BLaER1 (cell line): ENCODE data around the gene MAML3.

Experiments used
- H3K27ac ChIP-seq: shearing (Covaris generic); formaldehyde crosslinking; 2 replicates; pipeline ENCODE4 v1.8.1; 2022
- H3K27me3 ChIP-seq: shearing (Covaris generic); formaldehyde crosslinking; 2 replicates; pipeline ENCODE4 v1.8.1; 2022
- H3K36me3 ChIP-seq: shearing (Covaris generic); formaldehyde crosslinking; 2 replicates; pipeline ENCODE4 v1.8.1; 2022
- H3K4me1 ChIP-seq: shearing (Covaris generic); formaldehyde crosslinking; 2 replicates; pipeline ENCODE4 v1.8.1; 2022
- H3K4me2 ChIP-seq: shearing (Covaris generic); formaldehyde crosslinking; 2 replicates; pipeline ENCODE4 v1.8.1; 2022
- H3K4me3 ChIP-seq: shearing (Covaris generic); formaldehyde crosslinking; 2 replicates; pipeline ENCODE4 v1.8.1; 2022
- H3K9ac ChIP-seq: shearing (Covaris generic); formaldehyde crosslinking; 2 replicates; pipeline ENCODE4 v1.8.1; 2022
- H3K9me3 ChIP-seq: shearing (Covaris generic); formaldehyde crosslinking; 2 replicates; pipeline ENCODE4 v1.8.1; 2022
- H4K20me1 ChIP-seq: shearing (Covaris generic); formaldehyde crosslinking; 2 replicates; pipeline ENCODE4 v1.8.1; 2022
- Cebpa-rat ChIP-seq: shearing (Covaris generic); IDR thresholded peaks from 2 replicates; pipeline ENCODE4 v1.8.1; 2022

Gene MAML3

DNA sequence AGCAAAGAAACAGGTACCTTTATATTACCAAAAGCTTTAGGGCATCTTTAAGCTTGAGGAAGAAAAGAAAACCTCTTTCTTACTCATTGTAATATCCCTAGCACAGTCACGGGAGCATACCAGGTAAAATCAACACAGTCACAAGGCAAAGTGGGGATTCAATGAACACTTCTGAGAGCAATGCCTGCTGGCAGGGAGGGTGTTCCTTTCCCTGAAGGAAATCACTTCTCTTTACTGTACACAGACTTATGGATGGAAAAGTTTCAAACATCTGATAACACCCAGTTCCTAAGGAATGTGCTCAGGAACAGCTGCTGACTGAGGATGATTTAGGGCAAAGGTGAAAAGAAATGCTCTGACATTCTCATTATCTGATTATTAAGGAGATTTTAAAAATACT is 94.8 kb downstream of the MAML3 start:
- H3K36me3 ChIP-seq = no peaks in the 10 kb centered on the region
- H3K27ac ChIP-seq = no peak overlapping the region
- H3K9me3 ChIP-seq = no peaks in the 10 kb centered on the region
- H3K4me1 ChIP-seq = peaks cover 59% of the 10 kb centered on the region
- H4K20me1 ChIP-seq = no peaks in the 10 kb centered on the region
- no peak overlapping the region for H3K4me2 ChIP-seq
- H3K9ac ChIP-seq = no peak overlapping the region
- no peak for TF ChIP-seq Cebpa-rat
- no peak overlapping the region for H3K4me3 ChIP-seq
- no peaks in the 10 kb centered on the region for H3K27me3 ChIP-seq

DNA sequence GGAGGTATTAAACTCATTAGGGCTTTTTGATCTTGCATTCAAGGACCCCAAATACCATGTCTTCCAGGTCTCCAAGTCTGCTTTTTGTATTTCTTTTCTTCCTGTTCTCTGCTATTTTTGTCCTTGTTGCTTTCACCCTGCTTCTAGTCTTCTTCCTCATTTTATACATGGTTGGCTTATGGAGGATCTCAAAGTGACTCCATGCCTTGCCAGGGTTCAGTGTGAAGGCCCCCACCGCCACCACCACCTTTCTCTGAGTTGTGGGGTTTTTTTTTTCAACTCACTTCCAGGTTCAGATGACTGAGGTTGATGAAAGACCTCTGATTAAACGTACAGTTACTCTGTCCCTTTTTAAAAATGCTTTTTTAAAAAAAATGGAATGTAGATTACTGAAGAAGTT is 96.3 kb downstream of the MAML3 start:
- Histone ChIP-seq H3K36me3 (no peaks in the 10 kb centered on the region), H4K20me1 (no peaks in the 10 kb centered on the region), H3K9ac (no peak overlapping the region), H3K4me3 (no peak overlapping the region), H3K4me2 (peak overlapping the region; percentile 64), H3K27me3 (no peaks in the 10 kb centered on the region), H3K27ac (peak overlapping the region; percentile 31), H3K9me3 (no peaks in the 10 kb centered on the region), H3K4me1 (peaks cover 73% of the 10 kb centered on the region)
- no peak for TF ChIP-seq Cebpa-rat

DNA sequence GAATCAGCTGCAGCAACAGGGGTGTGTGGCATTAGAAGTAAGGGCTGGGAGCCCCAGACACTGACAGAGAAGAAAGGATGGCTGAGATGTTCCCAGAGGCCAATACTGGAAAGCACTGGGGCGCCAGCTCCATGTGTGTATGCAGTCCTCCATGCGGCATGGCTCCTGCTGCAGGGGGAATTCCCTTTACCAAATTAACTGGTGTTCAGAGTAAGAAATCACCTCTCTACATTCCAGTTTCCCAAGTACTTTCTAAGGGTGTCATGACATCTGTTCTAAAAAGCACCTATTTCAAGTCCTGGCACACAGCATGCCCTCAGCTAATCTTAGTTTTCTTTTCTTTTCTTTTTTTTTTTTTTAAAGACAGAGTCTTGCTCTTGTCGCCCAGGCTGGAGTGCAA is 98.0 kb downstream of the MAML3 start:
- H3K27ac ChIP-seq = no peak overlapping the region
- no peak overlapping the region for H3K4me3 ChIP-seq
- H3K9me3 ChIP-seq = no peaks in the 10 kb centered on the region
- TF ChIP-seq Cebpa-rat = no peak
- peaks cover 73% of the 10 kb centered on the region for H3K4me1 ChIP-seq
- no peak overlapping the region for H3K9ac ChIP-seq
- H4K20me1 ChIP-seq = no peaks in the 10 kb centered on the region
- no peaks in the 10 kb centered on the region for H3K27me3 ChIP-seq
- H3K4me2 ChIP-seq = no peak overlapping the region; the same call in 1 of the 2 replicates
- H3K36me3 ChIP-seq = no peaks in the 10 kb centered on the region

DNA sequence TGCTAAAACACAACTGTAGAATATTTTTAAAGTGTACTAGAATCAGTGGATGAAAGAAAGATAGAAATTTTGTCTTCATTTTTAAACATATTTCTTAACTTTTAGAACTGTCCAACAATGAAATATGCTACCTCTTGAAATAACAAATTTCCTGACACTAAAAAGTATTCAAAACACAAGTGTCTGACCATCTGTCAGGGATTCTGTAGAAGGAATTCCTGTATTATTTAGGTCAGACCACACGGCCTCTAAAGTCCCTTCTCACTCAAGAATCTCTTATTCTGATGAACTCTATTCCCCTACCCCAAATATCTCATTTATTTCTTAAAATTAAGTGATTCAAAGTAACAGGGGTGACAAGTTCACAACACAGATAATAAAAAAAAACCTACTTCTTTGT is 99.1 kb downstream of the MAML3 start:
- H3K27ac ChIP-seq = no peak overlapping the region
- peaks cover 84% of the 10 kb centered on the region for H3K4me1 ChIP-seq
- H3K4me3 ChIP-seq = no peak overlapping the region
- peak overlapping the region; percentile 78 for H3K4me2 ChIP-seq
- no peaks in the 10 kb centered on the region for H3K36me3 ChIP-seq
- no peak for TF ChIP-seq Cebpa-rat
- H3K27me3 ChIP-seq = no peaks in the 10 kb centered on the region
- no peaks in the 10 kb centered on the region for H4K20me1 ChIP-seq
- H3K9ac ChIP-seq = no peak overlapping the region
- H3K9me3 ChIP-seq = no peaks in the 10 kb centered on the region

DNA sequence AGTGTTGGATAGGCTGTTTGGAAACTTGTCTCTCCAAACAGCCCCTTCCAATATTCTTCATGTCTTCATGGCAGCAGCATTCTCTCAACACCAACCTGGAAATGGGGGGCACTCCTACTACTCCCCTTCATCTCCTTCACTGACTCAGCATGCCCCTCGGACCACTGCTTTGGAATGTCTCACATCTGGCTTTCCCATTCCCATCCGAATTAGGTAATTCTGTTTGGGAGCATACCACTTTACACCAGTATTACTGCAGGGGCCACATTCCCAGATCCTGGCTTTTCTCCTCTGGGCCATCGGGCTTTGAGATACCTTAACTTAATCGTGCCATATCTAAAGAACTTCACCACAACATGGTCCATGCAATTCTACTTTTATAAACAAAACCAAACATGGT is 100.8 kb downstream of the MAML3 start:
- Histone ChIP-seq H4K20me1 (no peaks in the 10 kb centered on the region), H3K4me1 (peaks cover 91% of the 10 kb centered on the region), H3K4me3 (no peak overlapping the region), H3K27ac (no peak overlapping the region), H3K4me2 (peak overlapping the region; percentile 78), H3K9me3 (no peaks in the 10 kb centered on the region), H3K9ac (no peak overlapping the region), H3K36me3 (no peaks in the 10 kb centered on the region), H3K27me3 (no peaks in the 10 kb centered on the region)
- no peak for TF ChIP-seq Cebpa-rat

DNA sequence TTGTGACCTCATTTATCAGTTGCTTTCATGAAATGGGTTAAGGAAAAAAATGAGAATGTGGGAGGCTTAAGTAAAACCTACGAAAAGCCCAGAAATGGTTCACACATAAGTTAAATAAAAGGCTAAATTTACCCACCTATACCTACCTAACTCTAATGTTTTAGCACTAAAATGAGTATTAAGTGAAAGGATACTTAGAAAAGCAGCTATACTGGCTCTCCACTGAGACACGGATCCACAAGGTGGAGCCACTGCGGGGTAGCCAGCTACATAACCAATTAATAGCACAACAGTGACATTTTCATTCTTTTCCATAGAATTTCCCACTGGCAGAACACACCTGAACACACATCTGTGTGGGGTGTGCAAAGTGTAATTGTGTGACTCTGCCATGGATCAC is 101.9 kb downstream of the MAML3 start:
- Histone ChIP-seq H3K27me3 (no peaks in the 10 kb centered on the region), H3K9me3 (no peaks in the 10 kb centered on the region), H3K4me3 (no peak overlapping the region), H3K27ac (no peak overlapping the region), H3K4me2 (no peak overlapping the region), H3K9ac (no peak overlapping the region), H3K4me1 (peaks cover 87% of the 10 kb centered on the region), H4K20me1 (no peaks in the 10 kb centered on the region), H3K36me3 (no peaks in the 10 kb centered on the region)
- no peak for TF ChIP-seq Cebpa-rat

DNA sequence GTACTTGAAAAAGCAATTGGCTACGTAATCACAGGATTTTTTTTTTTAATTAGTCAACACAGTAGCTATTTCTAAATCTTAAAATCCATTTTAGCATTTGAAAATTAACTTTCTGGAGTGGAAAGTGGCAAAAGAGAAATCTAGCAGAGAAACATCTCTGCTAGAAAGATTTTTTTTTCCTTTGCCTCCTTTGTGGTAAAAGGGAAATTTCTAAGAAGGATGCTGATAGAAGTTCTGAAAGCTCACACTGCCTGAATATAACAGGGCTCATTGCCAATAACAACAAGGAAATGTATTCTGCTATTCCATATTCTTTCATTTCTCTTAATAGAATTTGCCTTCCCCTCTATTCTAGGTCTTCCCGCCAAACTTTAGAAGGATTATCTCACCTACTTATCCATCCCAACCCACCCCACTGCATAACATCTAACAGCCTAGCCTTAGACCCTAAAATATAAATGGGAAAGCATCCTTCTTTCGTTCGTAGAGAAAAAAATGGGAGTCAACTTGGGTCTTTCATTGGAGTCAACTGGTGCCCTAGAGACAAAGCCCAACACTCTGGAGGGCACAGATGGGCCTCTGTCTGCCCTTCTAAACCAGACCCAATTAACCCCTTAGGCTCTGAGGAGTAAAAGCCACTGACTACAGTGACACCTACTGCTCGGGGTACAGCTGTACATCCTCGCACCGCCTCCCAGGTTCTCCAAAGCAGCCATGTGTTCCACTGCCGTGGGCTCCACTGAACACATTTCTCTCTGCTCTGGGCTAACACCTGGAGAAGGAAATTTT is 103.9 kb downstream of the MAML3 start:
- Histone ChIP-seq H3K36me3 (no peaks in the 10 kb centered on the region), H3K27ac (peak overlapping the region; percentile 50), H3K27me3 (no peaks in the 10 kb centered on the region), H4K20me1 (no peaks in the 10 kb centered on the region), H3K4me2 (peak overlapping the region; percentile 79), H3K4me1 (peaks cover 87% of the 10 kb centered on the region), H3K4me3 (peak overlapping the region; percentile 46; the same call in 1 of the 2 replicates), H3K9ac (peak overlapping the region; percentile 36), H3K9me3 (no peaks in the 10 kb centered on the region)
- TF ChIP-seq Cebpa-rat = no peak

DNA sequence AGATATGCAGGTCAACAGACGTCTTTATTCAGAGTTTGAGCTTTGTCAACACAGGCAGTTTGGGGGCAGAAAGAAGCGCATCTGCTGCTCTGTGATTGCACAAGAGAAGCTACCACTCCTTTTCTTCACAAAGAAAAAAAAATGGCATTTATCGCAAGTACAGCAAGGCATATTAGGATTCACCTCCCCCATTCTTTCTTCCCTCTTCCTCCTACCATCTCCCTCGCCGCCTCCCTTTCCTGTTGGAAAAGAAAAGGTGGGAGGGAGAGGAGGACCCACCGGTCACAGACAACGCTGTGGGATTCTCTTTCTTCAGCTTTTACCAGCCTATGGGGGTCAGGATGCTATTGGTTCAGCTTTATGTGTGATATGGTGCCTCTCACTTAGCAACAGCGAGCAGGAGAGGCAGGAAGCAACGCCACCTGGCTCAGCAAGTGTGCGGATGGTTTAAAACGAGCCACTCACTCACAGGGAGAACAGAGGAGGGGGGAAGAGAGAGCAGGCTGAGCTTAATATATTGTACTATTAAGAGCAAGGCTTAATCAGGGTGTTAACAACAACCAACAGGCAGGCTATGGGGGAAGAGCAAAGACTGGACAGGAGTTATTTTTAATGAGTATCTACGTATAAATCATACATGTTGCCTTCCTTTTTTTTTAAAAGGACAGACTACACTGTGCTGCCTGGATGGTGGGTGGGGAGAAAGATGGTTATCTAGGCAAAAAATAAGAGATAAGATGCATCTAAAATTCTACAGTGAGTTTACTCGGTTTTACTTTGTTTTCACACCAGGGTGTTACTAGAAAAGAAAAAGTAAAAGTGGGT is 104.7 kb downstream of the MAML3 start:
- H3K27me3 ChIP-seq = no peaks in the 10 kb centered on the region
- peak overlapping the region; percentile 36 for H3K9ac ChIP-seq
- peak overlapping the region; percentile 50 for H3K27ac ChIP-seq
- peaks cover 79% of the 10 kb centered on the region for H3K4me1 ChIP-seq
- H3K36me3 ChIP-seq = no peaks in the 10 kb centered on the region
- no peaks in the 10 kb centered on the region for H4K20me1 ChIP-seq
- TF ChIP-seq Cebpa-rat = peak; percentile 89
- H3K4me3 ChIP-seq = peak overlapping the region; percentile 46
- H3K9me3 ChIP-seq = no peaks in the 10 kb centered on the region
- peak overlapping the region; percentile 79 for H3K4me2 ChIP-seq

DNA sequence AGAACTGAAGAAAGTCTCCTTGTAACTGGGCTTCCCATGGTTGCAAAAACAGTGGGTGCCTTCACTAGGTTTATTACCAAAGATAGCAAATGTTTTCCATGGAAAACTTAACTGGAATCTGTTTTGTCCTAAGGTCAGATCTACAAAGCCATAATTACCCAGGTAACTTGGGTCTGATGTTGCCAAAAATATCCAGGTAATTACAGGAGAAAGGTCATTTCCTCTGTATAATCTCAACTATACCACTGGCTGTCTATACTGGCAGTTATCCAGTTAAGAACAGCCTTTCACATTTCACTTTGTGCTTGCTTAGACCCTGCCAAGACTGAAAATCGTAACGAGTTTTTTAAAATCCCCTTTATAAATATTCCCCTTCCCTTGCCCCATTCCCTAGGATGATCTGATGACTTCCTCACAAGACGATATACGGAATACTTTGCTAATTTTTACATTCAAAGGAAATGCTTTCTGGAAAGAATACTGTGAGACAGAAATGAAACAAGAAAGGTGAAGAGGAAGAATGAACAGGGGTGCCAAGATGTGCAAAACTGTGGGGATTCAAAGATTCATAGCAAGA is 105.5 kb downstream of the MAML3 start:
- Histone ChIP-seq H3K9me3 (no peaks in the 10 kb centered on the region), H3K36me3 (no peaks in the 10 kb centered on the region), H3K27me3 (no peaks in the 10 kb centered on the region), H3K27ac (peak overlapping the region; percentile 50), H4K20me1 (no peaks in the 10 kb centered on the region), H3K4me2 (peak overlapping the region; percentile 79), H3K4me3 (peak overlapping the region; percentile 46), H3K4me1 (peaks cover 72% of the 10 kb centered on the region), H3K9ac (no peak overlapping the region)
- TF ChIP-seq Cebpa-rat = no peak

DNA sequence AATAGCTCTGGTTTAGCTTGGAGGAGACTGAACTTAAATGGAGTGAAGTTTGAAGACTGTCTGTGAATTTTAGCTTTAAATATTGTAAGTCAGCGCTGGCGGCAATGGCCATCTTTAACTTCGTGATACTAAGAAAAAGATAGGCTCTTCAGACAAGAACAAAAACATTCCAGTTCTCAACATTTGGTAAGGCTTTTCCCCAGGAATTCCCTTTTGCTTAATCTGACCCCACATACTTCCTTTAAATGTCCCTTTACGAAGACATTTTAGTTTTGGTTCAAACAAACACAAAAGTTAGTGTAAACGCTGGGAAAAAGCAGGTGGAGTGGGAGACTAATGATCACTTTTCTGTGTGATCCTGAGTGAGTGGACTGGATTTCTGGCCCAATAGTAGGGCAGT is 106.2 kb downstream of the MAML3 start:
- no peak overlapping the region for H3K9ac ChIP-seq
- H3K27ac ChIP-seq = no peak overlapping the region
- no peaks in the 10 kb centered on the region for H3K9me3 ChIP-seq
- no peak overlapping the region for H3K4me3 ChIP-seq
- no peak for TF ChIP-seq Cebpa-rat
- H3K36me3 ChIP-seq = no peaks in the 10 kb centered on the region
- H3K4me2 ChIP-seq = peak overlapping the region; percentile 79
- peaks cover 71% of the 10 kb centered on the region for H3K4me1 ChIP-seq
- no peaks in the 10 kb centered on the region for H4K20me1 ChIP-seq
- no peaks in the 10 kb centered on the region for H3K27me3 ChIP-seq
